Endothelial cell of umbilical vein (primary cell): ENCODE results near the gene PXN. TPM values are rescaled to one million over a fixed set of nuclear protein-coding genes. Genes with fewer than 3 reads are reported as not detected.

Source experiments
- BruUV-seq: library from RNA; stranded (reverse); fragments of 400-500 nt; replicated peaks from 2 replicates; lab custom pipeline; 2021; lab: Mats Ljungman, UMichigan
- CTCF ChIA-PET: fragments of 300-600, 350-600 bp; sonication (Branson Sonifier 250); formaldehyde crosslinking; loops from one replicate; lab custom pipeline; 2021; ENCODE audit warnings: antibody characterized with exemption, inconsistent platforms; lab: Charles Lee
- POLR2A ChIA-PET: fragments of 300-600, 350-600 bp; sonication (Branson Sonifier 250); formaldehyde crosslinking; loops from one replicate; lab custom pipeline; 2021; ENCODE audit warnings: antibody characterized with exemption, inconsistent platforms; lab: Charles Lee
- DNase-seq: peaks from one replicate; pipeline ENCODE4 v3.0.0-alpha.2; 2011; ENCODE audit warnings: low read depth, low spot score
- FAIRE-seq: peaks from 2 replicates; lab custom pipeline; 2011; peaks lifted over from hg19 to GRCh38; lab: Jason Lieb, UNC
- H2AFZ ChIP-seq: 2 replicates; pipeline ENCODE4 v1.6.0; 2012; ENCODE audit warnings: low read depth, low read length, control low read depth, inconsistent platforms
- H3K27ac ChIP-seq: 2 replicates; pipeline ENCODE4 v1.5.1; 2011; ENCODE audit warnings: low read depth, mild to moderate bottlenecking, control low read depth, low read length, moderate library complexity; ENCODE audit not compliant: insufficient read depth
- H3K27me3 ChIP-seq, 2 experiments: 2 replicates each; pipeline versions ENCODE4 v1.6.0 to v1.6.1; 2011; ENCODE audit warnings: low read length in 2 of 2, mixed read lengths in 1 of 2; ENCODE audit not compliant: control insufficient read depth in 2 of 2, insufficient read depth in 2 of 2
- H3K36me3 ChIP-seq, 2 experiments: 2 replicates in 1 of 2; 3 replicates in 1 of 2; pipeline ENCODE4 v1.5.1; 2011; ENCODE audit warnings: low read length in 2 of 2, mild to moderate bottlenecking in 1 of 2, moderate library complexity in 1 of 2; ENCODE audit not compliant: control insufficient read depth in 2 of 2, insufficient read depth in 2 of 2; ENCODE audit errors: extremely low read depth in 1 of 2
- H3K4me1 ChIP-seq: 3 replicates; pipeline ENCODE4 v1.5.1; 2011; ENCODE audit warnings: mild to moderate bottlenecking, low read length; ENCODE audit not compliant: control insufficient read depth, insufficient read depth; ENCODE audit errors: extremely low read depth
- H3K4me2 ChIP-seq: 2 replicates; pipeline ENCODE4 v1.6.1; 2011; ENCODE audit warnings: low read length, control low read depth, mixed read lengths; ENCODE audit not compliant: insufficient read depth
- H3K4me3 ChIP-seq, 3 experiments: fragments of 200-600 bp in 1 of 3; sonication (generic), shearing (Covaris generic) in 1 of 3; replicated peaks in 1 of 3; 2 replicates each; pipeline ENCODE4 v1.5.1; 2011 to 2016; ENCODE audit warnings: control low read depth in 3 of 3, low read length in 3 of 3, mild to moderate bottlenecking in 2 of 3, inconsistent platforms in 1 of 3, low read depth in 1 of 3, moderate library complexity in 1 of 3; ENCODE audit not compliant: insufficient read depth in 1 of 3
- H3K79me2 ChIP-seq: 2 replicates; pipeline ENCODE4 v1.6.0; 2012; ENCODE audit warnings: low read length, inconsistent platforms; ENCODE audit not compliant: control insufficient read depth, insufficient read depth
- H3K9ac ChIP-seq: replicated peaks from 2 replicates; pipeline ENCODE3; 2011; ENCODE audit warnings: low read length, control low read depth; ENCODE audit not compliant: insufficient read depth; ENCODE audit errors: extremely low read depth
- H3K9me1 ChIP-seq: replicated peaks from 3 replicates; pipeline ENCODE4 v1.6.0; 2011; ENCODE audit warnings: mild to moderate bottlenecking, low read length; ENCODE audit not compliant: control insufficient read depth, insufficient read depth; ENCODE audit errors: extremely low read depth
- H3K9me3 ChIP-seq: replicated peaks from 2 replicates; pipeline ENCODE4 v1.5.1; 2012; ENCODE audit warnings: low read length, inconsistent platforms; ENCODE audit not compliant: control insufficient read depth, insufficient read depth
- H4K20me1 ChIP-seq: replicated peaks from 2 replicates; pipeline ENCODE3; 2011; ENCODE audit warnings: mild to moderate bottlenecking, low read length; ENCODE audit not compliant: control insufficient read depth, insufficient read depth; ENCODE audit errors: extremely low read depth
- EZH2 ChIP-seq: IDR thresholded peaks from 2 replicates; pipeline ENCODE4 v1.6.1; 2012; ENCODE audit warnings: borderline replicate concordance, low read depth, mild to moderate bottlenecking, moderate library complexity, low read length, inconsistent platforms; ENCODE audit not compliant: severe bottlenecking
- FOS ChIP-seq: IDR thresholded peaks from 2 replicates; pipeline ENCODE4 v1.6.1; 2011; ENCODE audit warnings: mild to moderate bottlenecking, low read length, moderate library complexity, borderline replicate concordance; ENCODE audit not compliant: insufficient read depth
- GATA2 ChIP-seq: IDR thresholded peaks from 2 replicates; pipeline ENCODE4 v1.7.0; 2011; ENCODE audit warnings: low read depth, mild to moderate bottlenecking, moderate library complexity, mixed read lengths, low read length; ENCODE audit not compliant: insufficient read length, insufficient read depth
- JUN ChIP-seq: IDR thresholded peaks from 2 replicates; pipeline ENCODE4 v1.6.1; 2011; ENCODE audit warnings: borderline replicate concordance, low read depth; ENCODE audit not compliant: insufficient read length, insufficient read depth
- MYC ChIP-seq: IDR thresholded peaks from one replicate; pipeline ENCODE4 v1.6.1; 2011; ENCODE audit warnings: mild to moderate bottlenecking, low read depth, low read length
- POLR2A ChIP-seq: IDR thresholded peaks from 2 replicates; pipeline ENCODE4 v1.6.1; 2012; ENCODE audit warnings: low read depth, mild to moderate bottlenecking, control low read depth, low read length
- POLR2AphosphoS5 ChIP-seq: IDR thresholded peaks from 2 replicates; pipeline ENCODE4 v1.6.1; 2012; ENCODE audit warnings: low read depth, mild to moderate bottlenecking, control low read depth, low read length, moderate library complexity; ENCODE audit not compliant: insufficient read depth
- dilution Hi-C: fragments of 300-500 bp; cut with MboI; formaldehyde crosslinking; loops from one replicate; pipeline ENCODE4 v1.15.0; 2019; ENCODE audit warnings: low sequenced_read_pairs; ENCODE audit not compliant: extremely low pct_ligation_motif_present
- intact Hi-C: fragments of 100-400 bp; cut with micrococcal nuclease; formaldehyde crosslinking; loops from one replicate; pipeline ENCODE4 v1.10.0; 2022
- polyA plus RNA-seq, 4 experiments: library from polyadenylated mRNA; depleted of rRNA in 3 of 4; stranded (reverse) in 3 of 4; unstranded in 1 of 4; fragments of >200 nt; gene quantifications; 2 replicates each; pipeline versions ENCODE4 v1.2.1 to v1.2.3, GENCODE V29; 2011 to 2012; ENCODE audit warnings: missing spikeins in 1 of 4
- total RNA-seq: library from RNA; stranded (reverse); gene quantifications from 2 replicates; pipeline ENCODE4 v1.2.3, GENCODE V29; 2021
- TF ChIP-seq, protein P1 (sequence below), 2 donors: IDR thresholded peaks; 1 replicate in 1 of 2; 2 replicates in 1 of 2; pipeline ENCODE4 v1.5.1; 2011; ENCODE audit warnings: low read length in 2 of 2, mild to moderate bottlenecking in 2 of 2, moderate library complexity in 2 of 2, control low read depth in 1 of 2, inconsistent platforms in 1 of 2, low read depth in 1 of 2; ENCODE audit not compliant: insufficient read depth in 1 of 2; ENCODE audit errors: extremely low read depth in 1 of 2
- TF ChIP-seq, protein P2 (sequence below): IDR thresholded peaks from 2 replicates; pipeline ENCODE4 v1.6.1; 2011; ENCODE audit not compliant: insufficient read depth, insufficient read length

Gene PXN
- total and polyA plus RNA-seq, 2 donors (not counting 3 experiments of a cell fraction or from before 2014, with no cell fraction given) = 132 to 258 TPM

DNA sequence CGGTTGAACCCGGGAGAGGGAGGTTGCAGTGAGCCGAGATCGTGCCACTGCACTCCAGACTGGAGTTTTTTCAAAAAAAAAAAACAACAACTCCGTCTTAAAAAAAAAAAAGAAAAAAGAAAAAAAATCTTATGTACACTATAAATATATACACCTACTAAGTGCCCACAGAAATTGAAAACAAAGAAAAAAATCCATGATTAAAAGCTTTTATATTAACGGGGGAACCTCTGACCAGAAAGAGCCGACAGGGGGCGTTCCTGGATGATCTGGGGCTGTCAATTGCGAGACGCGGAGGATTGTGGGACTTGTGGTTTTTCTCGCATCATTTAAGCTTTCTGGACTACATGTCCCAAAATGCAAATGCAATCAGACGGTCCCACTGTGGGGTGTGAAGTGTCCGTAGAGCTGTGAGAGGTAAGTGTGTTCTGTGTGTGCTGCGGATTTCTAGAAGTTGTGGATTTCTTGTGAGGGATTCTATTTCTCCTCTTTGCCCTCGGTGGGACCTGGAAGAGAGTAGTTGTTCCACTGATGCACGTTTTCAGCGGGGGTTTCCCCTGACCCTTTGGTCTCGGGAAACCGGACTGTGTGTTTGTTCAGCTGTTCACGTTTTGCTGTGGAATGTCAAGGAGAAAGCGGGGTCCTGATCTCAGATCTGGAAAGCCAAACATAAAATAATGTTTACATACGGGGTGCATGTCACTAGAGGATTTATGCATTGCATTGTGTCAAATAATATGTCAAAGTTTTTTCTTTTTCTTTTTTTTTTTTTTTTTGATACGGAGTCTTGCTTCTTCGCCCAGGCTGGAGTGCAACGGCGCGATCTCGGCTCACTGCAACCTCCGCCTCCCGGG lies 36.7 kb upstream of the PXN start, which contains the start of gene SIRT4:
Gene SIRT4, plus strand, starts transcription at position 360 of the 854 bp plus-strand sequence. CDS start 1,241 bp downstream, outside the sequence.
- no peaks in the 10 kb centered on the region for H4K20me1 ChIP-seq
- H3K36me3 ChIP-seq = no peaks in the 10 kb centered on the region
- no peaks in the 10 kb centered on the region for H3K9me3 ChIP-seq
- intact Hi-C loops = loop anchor here (1.0 kb wide), 3 partner anchors 9 to 23 kb away; partner anchors contain the start of gene RNU4-1
- peak; percentile 98 for DNase-seq
- peak within 1 kb of the TSS; percentile 16 to 62 (median 27) for H3K4me3 ChIP-seq
- H3K9ac ChIP-seq = peak within 1 kb of the TSS; percentile 76
- TF ChIP-seq JUN (no peak), MYC (no peak), POLR2A (peak; percentile 33), GATA2 (no peak), EZH2 (no peak), FOS (no peak), POLR2AphosphoS5 (peak; percentile 63)
- TF ChIP-seq, protein P1, sequence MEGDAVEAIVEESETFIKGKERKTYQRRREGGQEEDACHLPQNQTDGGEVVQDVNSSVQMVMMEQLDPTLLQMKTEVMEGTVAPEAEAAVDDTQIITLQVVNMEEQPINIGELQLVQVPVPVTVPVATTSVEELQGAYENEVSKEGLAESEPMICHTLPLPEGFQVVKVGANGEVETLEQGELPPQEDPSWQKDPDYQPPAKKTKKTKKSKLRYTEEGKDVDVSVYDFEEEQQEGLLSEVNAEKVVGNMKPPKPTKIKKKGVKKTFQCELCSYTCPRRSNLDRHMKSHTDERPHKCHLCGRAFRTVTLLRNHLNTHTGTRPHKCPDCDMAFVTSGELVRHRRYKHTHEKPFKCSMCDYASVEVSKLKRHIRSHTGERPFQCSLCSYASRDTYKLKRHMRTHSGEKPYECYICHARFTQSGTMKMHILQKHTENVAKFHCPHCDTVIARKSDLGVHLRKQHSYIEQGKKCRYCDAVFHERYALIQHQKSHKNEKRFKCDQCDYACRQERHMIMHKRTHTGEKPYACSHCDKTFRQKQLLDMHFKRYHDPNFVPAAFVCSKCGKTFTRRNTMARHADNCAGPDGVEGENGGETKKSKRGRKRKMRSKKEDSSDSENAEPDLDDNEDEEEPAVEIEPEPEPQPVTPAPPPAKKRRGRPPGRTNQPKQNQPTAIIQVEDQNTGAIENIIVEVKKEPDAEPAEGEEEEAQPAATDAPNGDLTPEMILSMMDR (IDR thresholded peaks at IDR 0.05; ENCODE audit: extremely low read depth in 1 of 2, insufficient read depth in 1 of 2, low read depth in 1 of 2, low read length in 2 of 2) = peak; percentile 66 to 89
- TF ChIP-seq, protein P2, sequence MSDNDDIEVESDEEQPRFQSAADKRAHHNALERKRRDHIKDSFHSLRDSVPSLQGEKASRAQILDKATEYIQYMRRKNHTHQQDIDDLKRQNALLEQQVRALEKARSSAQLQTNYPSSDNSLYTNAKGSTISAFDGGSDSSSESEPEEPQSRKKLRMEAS = no peak
- peak; percentile 99 for FAIRE-seq
- H3K9me1 ChIP-seq = no peaks in the 10 kb centered on the region
- BruUV-seq = no TSS peak
- H2AFZ ChIP-seq = peak within 1 kb of the TSS; percentile 79
- H3K4me2 ChIP-seq = peak within 1 kb of the TSS; percentile 78
- no peaks in the 10 kb centered on the region for H3K4me1 ChIP-seq
- no peaks in the 10 kb centered on the region for H3K79me2 ChIP-seq
- H3K27me3 ChIP-seq = no peaks in the 10 kb centered on the region
- ChIA-PET POLR2A (interaction anchor here (0.7 to 3.1 kb wide), 6 partner anchors 10 to 101 kb away, joined by 5 to 91 read pairs (median 6); partner anchors contain the start of genes RNU4-1, RNU4-2 and RPLP0), CTCF (interaction anchor here (0.7 to 2.8 kb wide), 26 partner anchors 8 to 161 kb away, joined by 3 to 72 read pairs (median 5); partner anchors contain the start of genes PLA2G1B, PXN, RNU4-1 and RNU4-2)
- dilution Hi-C loops = no loop called here
- peak within 1 kb of the TSS; percentile 77 for H3K27ac ChIP-seq
